T-helper 2 cell treated with Interferon-gamma antibody and Interleukin-4, amounts not matched to agents 100 ng/mL and 5 ng/mL, for 36 hours (primary cell): Measurements from ENCODE around the gene UBE2D1. TPM values are rescaled to one million over a fixed set of nuclear protein-coding genes. Genes with fewer than 3 reads are reported as not detected.

ENCODE experiments used
- intact Hi-C: fragments of 100-400 bp; cut with micrococcal nuclease; formaldehyde crosslinking; loops from one replicate; pipeline ENCODE4 v1.15.1; 2023
- total RNA-seq: library from RNA; stranded (reverse); gene quantifications from 2 replicates; pipeline ENCODE4 v1.2.3, GENCODE V29; 2022

Gene UBE2D1
- total RNA-seq, 1 donor from 2014 or later = 14.4 TPM

DNA sequence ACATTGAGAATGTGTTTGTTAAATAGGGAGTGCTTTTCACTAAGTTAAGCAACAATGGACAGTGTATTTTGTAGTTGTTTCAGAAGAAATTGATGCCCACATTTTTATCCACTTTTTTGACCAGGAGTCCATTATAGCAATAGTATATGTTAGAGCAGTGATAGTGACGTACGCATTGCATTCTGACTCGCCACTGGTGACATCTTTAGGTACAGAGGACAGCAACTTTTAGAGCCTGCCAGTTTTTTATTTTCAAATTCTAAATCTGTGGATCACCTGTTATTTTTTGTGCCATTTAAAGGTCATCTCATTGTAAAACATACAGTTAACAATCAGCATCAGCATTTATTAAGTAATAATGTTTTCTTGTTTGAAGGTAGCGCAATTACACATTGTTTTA is 1.4 kb downstream of the UBE2D1 start:
- intact Hi-C loops = no loop called here

DNA sequence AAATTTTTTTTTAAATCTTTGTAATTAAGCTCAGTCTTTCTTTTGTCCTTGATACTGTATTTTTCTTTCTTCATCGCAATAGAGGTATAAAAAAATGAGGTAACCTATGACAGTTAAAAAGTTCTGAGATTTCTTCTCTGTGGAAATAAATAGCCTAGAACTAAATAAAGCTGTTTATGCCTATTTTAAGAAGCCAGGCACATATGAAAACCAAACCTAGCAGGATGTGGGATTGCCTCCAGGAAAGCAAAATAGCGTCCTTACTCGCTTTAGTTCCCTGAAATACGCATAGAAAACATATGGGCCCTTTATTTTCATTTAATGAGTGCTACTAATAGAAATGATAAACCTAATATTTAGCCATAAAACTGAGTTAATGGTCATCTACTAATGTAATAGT is 6.6 kb downstream of the UBE2D1 start:
- intact Hi-C loops = no loop called here

DNA sequence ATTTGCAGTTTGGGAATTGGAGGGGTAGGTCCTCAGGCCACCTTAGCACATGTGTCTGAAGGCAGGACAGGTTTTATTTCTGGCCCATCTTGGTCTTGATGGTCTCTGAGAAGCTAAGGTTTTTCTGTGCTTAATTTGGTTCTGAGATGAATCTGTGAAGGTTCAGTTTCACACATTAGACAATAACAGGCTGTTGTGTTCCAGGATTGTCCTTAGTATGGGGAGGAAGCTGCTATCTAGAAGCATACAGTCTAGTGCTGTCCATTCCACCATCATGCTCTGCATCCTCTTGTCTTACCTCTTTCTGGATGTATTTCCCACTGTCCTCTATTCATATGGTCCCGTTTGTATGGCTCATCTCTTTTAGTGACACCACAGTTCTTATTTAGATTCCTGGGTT is 7.1 kb downstream of the UBE2D1 start:
- intact Hi-C loops = no loop called here

DNA sequence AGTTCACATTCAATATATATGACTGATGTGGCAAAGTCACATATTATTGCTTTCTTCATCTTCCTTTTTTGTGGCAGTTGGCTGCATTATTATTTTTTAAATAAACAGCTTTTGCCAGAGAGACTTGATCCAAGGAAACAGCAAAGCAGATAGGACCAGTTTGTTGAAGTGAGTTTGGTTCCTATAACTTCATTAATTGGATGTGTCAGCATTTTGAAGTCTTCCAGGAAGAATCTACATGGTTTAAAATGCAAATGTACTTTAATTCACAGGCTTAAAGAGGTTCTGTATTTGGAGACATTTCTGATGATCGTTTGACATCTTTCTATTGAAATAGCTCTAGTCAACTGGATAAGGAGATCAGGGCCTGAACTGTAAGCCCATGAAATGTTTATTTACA is 13.2 kb downstream of the UBE2D1 start:
- intact Hi-C loops = no loop called here

DNA sequence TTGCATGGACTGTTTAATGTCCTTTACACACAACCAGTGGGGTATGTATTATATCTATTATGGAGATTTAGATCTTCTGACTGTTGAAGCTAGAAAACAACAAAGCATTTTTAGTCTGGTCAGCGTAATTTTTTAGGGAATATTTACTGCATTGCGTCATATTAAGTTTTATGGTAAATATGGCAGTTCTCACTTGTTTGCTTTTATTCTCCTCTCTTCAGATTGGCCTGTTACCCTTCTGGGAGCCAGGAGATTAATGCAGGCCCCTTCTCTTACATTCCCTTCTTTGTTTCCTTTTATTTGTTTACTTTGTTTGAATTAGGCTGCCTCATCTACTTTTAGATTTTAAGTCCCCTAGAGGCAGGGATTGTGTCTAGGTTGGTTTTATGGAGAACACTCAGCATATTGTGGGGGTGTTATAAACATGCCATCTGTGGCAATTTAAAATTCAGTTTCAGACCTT is 13.8 kb downstream of the UBE2D1 start:
- intact Hi-C loops = no loop called here

DNA sequence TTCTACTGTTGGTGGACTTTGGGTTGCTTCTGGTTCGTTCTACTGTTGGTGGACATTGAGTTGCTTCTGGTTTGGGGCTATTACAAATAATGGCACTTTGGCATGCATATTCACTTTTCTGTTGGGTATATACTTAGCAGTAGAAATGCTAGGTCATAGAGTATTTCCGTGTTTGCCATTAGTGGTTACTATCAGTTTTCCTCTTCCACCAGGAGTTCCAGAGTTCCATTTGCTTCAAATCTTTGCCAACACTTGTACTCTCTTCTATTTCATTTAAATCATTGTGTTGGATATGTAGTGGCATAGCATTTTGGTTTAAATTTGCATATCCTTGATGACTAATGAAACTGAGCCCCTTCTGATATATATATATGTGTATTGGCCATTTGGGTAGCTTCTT is 15.2 kb downstream of the UBE2D1 start:
- intact Hi-C loops = no loop called here

DNA sequence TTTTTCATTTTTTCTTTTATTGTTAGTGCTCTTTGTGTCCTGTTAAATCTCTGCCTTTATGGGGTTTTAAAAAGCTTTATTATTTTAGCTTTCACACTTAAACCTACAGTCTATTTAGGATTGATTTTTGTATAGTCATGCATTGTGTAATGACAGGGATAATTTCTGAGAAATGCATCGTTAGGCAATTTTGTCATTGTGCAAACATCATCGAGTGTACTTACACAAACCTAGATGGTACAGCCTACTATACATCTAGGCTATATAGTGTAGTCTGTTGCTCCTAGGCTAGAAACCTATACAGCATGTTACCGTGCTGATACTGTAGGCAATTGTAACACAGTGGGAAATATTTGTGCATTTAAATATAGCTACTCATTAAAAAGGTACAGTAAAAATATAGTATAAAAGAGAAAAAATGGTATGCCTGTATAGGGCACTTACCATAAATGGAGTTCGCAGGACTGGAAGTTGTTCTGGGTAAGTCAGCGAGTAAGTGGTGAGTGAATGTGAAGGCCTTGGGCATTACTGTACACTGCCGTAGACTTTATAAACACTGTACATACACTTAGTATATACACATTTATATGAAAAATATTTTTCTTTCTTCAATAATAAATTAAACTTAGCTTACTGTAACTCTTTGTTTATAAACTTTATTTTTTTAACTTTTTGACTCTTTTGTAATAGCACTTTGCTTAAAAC is 16.0 kb downstream of the UBE2D1 start:
- intact Hi-C loops = loop anchor here (1.0 kb wide), 1 partner anchor 13 kb away; no protein-coding TSS in a partner anchor

DNA sequence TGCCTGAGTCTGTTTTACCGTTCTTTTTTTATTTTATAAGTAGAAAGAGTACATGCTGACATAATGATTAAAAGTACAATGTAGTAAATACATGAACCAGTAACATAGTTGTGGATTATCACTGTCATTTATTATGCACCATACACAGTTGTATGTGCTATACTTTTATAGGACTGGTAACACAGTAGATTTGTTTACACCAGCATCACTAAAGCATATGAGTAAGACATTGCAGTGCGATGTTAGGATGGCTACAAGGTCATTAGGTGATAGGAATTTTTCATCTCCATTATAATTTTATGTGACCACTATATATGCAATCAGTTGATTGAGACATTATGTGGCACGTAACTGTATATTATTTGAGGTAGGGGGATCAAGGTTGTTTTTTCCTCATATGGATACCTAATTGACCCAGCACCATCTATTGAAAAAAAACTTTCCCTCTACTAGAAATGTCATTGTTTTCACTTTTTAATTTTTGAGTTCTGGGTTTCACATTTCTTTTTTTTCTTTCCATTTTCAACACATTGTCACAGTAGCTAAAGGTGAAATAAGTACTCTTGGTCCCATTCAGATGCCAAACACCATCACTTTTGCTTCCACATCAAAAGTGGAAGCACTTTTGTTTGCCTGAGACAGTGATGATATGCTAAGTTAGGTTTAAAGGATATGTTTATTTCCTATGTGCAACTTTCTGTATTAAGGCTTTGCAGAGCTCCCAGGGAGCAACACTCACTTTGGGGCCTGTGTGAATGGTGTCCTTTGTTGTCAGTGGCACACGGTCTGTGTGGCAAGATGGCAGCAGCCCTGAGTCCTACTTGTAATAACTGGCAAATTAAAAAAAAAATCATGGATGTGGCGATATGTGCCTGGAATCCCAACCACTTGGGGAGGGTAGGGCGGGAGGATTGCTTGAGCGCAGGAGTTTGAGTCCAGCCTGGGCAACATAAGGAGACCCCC is 17.1 kb downstream of the UBE2D1 start:
- intact Hi-C loops = loop anchor here (1.0 kb wide), 1 partner anchor 15 kb away; no protein-coding TSS in a partner anchor

DNA sequence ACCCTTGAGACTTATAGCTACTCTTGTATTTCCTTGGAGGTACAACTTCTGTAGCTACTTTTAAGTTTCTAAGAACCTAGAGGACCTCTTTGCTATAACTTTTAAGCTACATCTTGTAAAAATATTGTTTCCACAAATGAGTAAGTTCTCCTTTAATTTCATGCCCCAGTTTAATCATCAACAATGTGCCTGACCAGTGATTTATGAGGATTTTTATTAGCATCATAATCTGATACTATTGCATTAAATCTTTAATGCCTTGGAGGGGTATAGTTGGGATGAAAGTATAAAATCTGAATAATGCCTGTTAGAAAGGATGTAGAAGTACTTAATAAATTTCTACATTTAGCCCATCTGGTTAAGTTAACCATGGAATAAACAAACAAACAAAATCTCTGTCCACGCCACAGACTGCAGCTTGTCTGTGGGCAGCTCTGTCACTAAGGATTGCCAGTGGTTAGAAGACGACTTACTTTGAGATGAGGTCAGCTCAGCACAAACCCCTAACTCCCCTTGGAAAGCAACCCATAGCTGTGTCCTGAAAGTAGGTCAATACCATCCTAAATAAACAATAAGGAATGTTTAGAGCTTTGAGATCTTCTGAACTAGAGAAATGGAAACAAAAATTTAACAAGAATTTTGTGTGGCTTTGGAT is 18.3 kb downstream of the UBE2D1 start:
- intact Hi-C loops = no loop called here

DNA sequence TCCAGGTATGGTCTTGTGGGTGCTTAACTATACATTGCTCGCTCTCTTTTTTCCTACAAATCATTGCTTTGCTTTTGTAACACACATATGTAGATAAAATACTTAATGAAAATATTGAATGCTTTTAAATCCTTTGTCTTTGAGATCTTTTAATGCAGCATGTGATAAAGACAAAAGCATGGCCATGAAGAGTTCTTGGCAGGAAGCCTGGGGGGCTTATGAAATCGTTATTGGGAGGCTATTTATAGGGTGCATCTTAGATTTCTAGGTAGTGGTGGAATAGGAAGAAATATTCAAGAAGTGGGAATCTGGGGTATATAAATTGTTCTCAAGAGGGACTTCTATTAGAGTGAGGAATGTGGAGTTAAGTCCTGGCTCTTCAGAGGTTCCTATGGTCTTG is 21.9 kb downstream of the UBE2D1 start:
- intact Hi-C loops = no loop called here

DNA sequence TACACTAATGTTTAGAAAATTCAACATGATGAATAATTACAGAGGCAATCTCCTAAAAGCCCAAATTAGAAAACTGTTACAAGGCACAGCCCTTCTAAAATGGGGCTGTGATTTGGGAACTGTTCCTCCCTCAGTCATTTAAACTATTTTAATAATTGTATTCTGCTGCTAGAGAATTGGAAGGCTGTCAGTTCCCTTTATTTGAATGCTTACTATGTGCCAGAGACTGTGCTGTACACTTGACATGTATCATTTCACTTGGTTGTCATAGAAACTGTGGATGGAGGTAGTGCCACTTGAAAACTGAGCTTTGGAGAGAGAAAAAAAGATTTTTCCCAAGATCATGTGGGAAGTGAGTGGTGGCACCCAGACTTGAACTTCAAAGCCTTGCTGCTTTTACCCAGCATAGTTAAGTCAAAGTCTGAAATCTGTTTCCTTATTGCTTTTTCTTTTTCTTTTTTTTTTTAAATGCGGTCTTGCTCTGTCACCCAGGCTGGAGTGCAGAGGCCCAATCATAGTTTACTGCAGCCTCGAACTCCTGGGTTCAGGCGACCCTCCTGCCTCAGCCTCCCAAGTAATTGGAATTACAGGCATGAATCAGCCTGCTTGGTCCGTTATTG is 23.6 kb downstream of the UBE2D1 start:
- intact Hi-C loops = no loop called here

DNA sequence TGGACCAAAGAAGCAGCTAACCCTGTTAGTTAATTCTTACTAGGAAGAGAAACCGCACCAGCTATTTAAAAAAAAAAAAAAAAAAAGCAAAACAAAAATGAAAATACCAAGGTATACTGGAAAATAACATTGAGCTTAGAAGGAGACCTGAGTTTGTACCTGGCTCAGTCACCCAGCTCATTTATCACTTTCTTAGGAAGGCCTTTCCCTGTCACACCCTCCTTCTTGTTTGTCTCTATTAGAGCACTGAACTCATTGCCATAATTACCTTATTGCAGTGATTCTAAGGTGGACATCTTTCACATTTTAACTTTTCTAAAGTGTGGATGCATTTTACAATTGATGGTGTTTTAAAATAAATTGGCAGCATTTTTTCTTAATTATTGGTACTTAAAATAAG is 24.1 kb downstream of the UBE2D1 start:
- intact Hi-C loops = no loop called here

DNA sequence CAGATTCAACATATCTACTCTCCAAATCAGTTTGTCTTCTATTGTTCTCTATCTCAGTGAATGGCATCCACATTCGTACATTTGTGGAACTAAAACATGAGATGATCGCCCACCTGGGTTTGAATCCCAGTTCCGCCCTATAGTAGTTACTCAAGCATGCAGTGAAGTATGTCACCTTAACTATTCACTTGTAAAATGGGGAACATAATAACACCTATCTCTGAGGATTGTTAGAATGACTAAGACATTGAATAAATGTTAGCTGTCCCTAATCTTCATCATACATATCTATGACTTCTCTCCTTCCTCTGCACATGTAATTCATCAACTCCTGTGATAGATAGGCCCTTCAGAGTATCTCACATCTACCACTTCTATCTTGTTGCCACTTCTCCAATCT is 24.7 kb downstream of the UBE2D1 start:
- intact Hi-C loops = no loop called here

DNA sequence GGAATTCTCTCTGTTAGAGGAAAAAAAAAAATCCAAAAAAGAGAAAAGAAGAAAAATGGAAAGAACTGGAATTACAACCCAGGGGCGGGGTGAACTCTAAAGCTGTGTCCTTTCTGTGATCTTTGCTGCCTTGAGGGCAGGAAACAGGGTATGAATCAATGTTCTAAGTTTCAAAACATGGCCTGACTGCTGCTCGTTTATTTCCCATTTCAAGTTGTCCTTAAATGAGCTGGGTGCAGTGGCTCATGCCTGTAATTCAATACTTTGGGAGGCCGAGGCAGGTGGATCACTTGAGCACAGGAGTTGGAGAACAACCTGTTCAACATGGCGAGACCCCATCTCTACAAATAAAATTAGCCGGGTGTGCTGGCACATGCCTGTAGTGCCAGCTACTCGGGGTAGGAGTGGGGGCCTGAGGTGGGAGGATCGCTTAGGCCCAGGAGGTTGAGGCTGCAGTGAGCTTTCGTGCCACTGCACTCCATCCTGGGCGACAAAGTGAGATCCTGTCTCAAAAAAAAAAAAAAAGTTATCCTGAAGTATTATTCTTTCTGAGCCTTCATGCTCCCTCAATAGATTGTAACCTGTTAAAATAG is 25.7 kb downstream of the UBE2D1 start:
- intact Hi-C loops = no loop called here

DNA sequence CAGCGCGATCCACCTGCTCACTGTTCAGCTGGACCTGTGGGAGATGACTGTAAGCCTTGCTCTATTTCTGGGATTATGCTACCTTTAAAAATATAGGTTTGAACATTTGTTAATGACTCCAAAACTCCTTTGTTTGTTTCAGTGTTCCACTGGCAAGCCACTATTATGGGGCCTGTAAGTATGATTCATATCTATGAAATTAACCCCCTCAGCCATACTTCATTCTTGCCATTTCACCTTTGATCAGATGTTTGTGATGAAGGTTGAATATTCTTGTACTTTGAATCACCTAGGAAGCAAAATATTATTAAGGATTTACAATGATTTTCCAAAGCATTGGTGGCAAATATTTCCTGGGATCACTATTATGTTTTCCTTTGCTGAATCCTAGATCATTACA is 26.5 kb downstream of the UBE2D1 start:
- intact Hi-C loops = no loop called here

DNA sequence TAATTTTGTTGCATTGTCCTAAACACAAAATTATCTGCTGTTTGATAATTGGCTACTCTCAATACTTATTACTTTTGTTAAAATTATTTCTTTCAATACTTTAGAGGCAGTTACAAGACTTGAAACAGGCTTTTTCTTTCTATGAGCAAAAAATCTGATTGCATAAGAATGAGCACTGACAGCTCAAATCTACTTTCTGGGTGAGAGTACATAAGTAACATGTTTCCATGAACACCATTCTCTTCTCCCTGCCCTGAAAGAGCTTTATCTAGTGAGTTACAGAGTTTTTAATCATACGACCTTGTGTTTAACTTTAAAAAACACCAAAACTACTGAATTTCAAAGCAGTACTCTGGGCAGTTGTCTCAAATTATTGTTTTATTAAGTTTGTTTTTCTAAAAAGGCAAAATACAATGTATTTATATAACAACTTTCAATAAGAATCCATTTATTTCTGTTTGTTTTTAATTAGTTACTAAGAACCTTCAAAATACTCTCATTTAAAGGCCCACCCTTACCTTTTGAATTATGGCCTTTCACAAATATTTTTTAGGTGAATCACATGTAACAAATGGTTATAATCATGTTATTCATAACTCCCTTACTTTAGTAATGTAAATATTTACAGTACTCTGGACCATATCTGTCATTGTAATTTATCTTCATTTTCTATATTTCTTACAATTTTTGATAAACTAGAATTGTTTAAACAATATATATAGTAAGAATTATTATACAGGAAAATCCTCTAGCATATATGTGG is 27.4 kb downstream of the UBE2D1 start:
- intact Hi-C loops = no loop called here

DNA sequence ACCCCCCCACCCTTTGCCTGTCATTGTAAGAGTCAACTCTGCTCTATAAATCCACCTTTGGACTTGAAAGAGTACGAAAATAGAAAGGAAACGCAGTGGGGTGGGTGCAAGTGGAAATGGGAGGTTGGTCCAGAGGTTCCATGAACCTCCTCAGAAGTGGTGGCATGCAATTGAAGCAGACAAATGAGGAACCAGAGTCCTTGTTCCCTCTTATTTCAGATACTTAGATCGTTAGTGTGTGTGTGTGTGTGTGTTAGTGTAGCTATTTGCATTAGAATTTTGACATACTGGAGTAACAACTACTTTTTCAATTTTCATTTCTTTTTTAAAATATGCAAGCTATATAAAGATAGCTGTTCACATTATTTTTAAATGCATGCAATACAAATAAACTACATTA is 32.3 kb downstream of the UBE2D1 start:
- intact Hi-C loops = no loop called here

DNA sequence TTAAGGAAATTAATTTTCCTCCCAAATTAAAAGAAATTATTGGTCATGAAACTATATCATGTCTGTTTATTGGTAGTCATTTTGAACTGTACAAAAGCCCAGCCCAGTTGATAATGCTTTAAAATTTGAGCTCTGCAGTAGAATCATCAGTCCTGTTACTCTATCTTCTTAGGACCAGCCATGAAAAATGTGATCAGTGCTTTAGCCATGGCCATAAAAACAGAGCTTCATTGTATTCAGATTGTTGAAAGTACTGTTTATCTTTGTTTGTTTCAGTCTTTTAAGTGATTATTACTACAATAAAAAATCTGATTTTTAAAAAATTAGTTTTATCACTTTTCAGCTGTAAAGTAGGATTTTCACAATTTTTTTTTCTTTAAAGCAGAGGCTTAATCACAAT is 36.7 kb downstream of the UBE2D1 start:
- intact Hi-C loops = no loop called here

DNA sequence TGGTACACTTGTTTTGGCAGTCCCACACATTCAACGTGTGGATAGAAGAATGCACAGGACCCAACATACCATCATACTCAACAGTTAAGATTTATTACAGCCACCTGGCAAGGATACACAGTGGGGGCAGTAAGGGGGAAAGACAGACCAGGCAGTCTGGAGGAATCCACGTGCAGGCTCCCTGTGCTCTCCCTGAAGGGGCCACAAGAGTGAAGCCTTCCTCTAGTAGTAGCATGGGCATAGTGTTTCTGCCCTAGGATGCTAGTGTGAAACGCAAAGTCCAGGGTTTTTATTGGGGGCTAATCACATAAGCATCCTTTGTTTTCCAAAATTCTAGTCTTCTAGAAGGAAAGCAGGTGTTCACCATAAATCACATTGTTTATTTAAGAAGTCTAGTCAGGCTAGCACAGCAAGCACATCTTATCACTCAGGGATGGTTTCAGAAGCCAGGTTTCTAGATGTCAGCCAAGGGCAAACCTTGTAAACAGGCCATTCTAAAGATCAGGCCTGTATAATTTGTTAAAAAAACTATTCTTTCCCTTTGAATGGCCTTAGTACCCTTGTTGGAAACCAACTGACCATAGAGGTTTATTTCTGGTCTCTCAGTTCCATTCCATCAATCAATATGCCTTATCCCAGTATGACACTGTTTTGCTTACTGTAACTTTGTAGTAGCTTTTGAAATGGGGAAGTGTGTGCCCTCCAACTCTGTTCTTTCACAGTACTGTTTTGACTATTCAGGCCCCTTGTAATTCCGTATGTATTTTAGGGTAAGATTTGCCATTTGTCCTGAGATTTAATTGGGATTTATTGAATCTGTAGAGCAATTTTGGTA is 38.0 kb downstream of the UBE2D1 start:
- intact Hi-C loops = no loop called here
